ENCODE measurements around the gene AMPD2.

The AMPD2 gene

DNA sequence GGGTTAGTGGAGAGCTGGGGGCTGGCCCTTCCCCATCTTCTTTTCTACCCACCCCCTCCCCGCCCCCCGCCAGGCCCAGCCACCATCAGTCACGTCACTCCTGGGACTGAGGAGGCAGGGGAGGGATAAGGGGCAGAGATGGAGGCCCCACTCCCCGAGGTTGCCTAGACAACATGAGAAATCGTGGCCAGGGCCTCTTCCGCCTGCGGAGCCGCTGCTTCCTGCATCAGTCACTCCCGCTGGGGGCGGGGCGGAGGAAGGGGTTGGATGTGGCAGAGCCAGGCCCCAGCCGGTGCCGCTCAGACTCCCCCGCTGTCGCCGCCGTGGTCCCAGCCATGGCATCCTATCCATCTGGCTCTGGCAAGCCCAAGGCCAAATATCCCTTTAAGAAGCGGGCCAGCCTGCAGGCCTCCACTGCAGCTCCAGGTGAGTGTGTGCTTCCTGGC, 1.2 kb downstream of the AMPD2 start:
- DNase-seq (ENCODE audit: low read depth, low spot score) = peak; percentile 94
- peak overlapping the region; percentile 83 for H3K4me3 ChIP-seq (ENCODE audit: low read depth, low read length)
- in situ Hi-C loops (cut with HindIII; ENCODE audit: low sequenced_read_pairs) = no loop called here
- TF ChIP-seq, protein P1, sequence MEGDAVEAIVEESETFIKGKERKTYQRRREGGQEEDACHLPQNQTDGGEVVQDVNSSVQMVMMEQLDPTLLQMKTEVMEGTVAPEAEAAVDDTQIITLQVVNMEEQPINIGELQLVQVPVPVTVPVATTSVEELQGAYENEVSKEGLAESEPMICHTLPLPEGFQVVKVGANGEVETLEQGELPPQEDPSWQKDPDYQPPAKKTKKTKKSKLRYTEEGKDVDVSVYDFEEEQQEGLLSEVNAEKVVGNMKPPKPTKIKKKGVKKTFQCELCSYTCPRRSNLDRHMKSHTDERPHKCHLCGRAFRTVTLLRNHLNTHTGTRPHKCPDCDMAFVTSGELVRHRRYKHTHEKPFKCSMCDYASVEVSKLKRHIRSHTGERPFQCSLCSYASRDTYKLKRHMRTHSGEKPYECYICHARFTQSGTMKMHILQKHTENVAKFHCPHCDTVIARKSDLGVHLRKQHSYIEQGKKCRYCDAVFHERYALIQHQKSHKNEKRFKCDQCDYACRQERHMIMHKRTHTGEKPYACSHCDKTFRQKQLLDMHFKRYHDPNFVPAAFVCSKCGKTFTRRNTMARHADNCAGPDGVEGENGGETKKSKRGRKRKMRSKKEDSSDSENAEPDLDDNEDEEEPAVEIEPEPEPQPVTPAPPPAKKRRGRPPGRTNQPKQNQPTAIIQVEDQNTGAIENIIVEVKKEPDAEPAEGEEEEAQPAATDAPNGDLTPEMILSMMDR (IDR thresholded peaks at IDR 0.05; ENCODE audit: low read depth, low read length) = no peak

DNA sequence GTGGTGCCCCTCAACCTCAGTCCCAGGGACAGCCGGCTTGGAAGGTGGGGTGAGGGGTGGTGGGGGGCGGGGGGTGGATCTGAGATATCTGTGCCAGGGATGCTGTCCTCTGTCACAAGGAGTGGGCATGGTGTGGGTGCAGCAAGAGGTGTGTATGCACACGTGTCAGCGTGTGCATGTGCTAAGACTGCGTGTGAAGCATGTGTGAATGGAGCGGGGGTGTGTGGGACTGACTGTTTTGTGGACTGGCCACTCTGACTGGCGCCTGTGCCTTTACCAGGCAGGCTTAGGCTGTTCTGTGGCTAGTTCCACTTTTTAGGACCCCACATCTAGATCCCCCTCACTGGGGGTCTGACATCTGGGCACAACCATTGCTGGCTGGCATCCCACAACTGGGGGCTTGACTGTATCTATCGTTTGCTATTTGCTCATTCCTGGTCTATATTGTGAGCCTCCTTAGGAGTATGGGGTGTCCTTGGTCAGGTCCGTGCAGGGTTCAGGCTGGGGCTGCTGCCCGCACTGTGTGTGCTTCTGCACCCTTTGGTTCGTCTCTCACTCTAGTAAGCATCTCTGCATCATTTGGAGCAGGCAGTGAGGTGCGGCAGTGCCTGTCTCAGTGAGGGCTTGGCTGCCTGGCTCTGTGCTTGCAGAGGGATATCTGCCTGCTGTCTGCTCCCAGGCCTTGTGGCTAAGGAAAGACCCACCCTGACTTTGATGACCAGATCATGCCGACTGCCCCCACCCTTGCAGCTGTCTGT, 1.9 kb downstream of the AMPD2 start:
- peak overlapping the region; percentile 83 for H3K4me3 ChIP-seq (ENCODE audit: low read depth, low read length)
- DNase-seq (ENCODE audit: low read depth, low spot score) = no peak
- TF ChIP-seq, protein P1 (IDR thresholded peaks at IDR 0.05; ENCODE audit: low read depth, low read length) = no peak
- in situ Hi-C loops (cut with HindIII; ENCODE audit: low sequenced_read_pairs) = no loop called here

DNA sequence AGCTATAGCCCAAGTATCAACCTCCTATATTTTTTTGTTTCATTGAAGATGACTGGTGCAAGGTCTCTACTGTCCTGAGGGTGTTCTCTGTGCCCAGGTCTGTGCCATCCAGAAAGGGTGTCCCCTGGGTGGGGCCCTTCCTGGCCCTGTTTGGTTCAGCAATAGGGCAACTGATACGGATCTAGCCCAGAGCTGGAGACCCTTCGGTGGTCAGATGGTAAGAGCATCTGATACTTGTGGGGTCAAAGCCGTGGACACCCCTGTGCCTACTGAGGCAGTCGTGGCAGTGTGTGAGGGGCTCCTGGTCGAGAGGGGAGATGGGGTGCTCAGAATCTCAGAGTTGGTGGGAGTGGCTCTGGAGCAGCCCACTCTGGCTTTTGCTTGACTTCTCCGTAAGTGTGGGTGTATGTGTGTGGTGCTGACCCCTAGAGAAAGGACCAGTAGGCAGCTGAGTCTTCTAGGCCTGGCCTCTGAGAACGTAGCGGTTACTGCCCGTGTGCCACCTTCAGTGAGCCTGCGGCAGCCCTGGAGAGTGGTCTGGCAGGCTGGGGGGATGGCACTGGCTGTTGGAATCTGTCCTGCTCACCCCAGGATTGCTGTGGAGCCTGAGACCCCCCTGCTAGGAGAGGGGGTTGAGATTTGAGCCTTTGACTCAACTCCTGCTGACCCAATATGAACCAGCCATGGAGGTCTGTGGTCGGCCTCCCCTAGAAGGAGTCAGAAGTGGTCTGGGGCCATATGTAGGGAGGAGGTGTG, 2.7 kb downstream of the AMPD2 start:
- in situ Hi-C loops (cut with HindIII; ENCODE audit: low sequenced_read_pairs) = no loop called here
- H3K4me3 ChIP-seq (ENCODE audit: low read depth, low read length) = no peak overlapping the region
- TF ChIP-seq, protein P1 (IDR thresholded peaks at IDR 0.05; ENCODE audit: low read depth, low read length) = no peak
- no peak for DNase-seq (ENCODE audit: low read depth, low spot score)

- no peak for DNase-seq (ENCODE audit: low read depth, low spot score)
- in situ Hi-C loops (cut with HindIII; ENCODE audit: low sequenced_read_pairs) = no loop called here
- TF ChIP-seq, protein P1 (IDR thresholded peaks at IDR 0.05; ENCODE audit: low read depth, low read length) = no peak
- no peak overlapping the region for H3K4me3 ChIP-seq (ENCODE audit: low read depth, low read length)
These were observed 3.3 kb downstream of the AMPD2 start for GRCh38 chr1:109622895-109623294.

DNA sequence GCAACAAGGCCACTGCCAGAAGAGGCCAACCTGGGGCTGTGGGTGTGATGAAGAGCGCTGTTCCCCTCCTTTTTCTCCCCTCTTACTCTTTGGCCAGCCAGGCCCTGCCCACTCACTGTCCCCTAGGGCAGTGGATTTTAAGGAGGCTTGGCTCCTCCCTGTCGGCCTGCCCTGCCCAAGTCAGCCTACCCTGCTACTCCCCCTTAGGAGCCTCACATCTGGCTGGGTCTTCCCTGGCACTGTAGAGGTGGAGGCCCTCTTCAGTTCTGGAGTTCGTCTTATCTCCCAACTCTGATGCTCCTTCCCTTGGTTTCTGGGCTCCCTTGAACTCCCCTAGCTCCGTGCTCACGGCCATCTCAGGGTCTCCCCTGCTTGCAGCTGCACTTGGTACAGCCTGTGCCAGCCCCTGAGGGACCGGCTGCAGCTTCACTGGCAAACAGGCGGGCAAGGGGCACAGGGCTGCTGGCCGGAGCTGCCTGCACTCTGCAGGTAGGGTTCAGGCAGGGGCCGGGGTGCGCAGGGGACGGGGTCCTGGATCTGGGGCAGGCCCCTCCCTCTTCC, 4.0 kb downstream of the AMPD2 start:
- in situ Hi-C loops (cut with HindIII; ENCODE audit: low sequenced_read_pairs) = no loop called here
- H3K4me3 ChIP-seq (ENCODE audit: low read depth, low read length) = no peak overlapping the region
- DNase-seq (ENCODE audit: low read depth, low spot score) = no peak

More for the DNA sequence above, 4.0 kb downstream of the AMPD2 start:
- TF ChIP-seq, protein P1 (IDR thresholded peaks at IDR 0.05; ENCODE audit: low read depth, low read length) = no peak
